Kasumi-1 (cell line): ENCODE results near the gene SRRD.
"Not testable (repeated sequence)": the region's sequence is repeated elsewhere in the genome, so short reads cannot be mapped to it uniquely, and the experiment has no call there.

Experiments
- DNase-seq, 2 experiments: peaks; one replicate each; lab custom pipeline; 2025; lab: John Stamatoyannopoulos, UW

SRRD gene, protein sequence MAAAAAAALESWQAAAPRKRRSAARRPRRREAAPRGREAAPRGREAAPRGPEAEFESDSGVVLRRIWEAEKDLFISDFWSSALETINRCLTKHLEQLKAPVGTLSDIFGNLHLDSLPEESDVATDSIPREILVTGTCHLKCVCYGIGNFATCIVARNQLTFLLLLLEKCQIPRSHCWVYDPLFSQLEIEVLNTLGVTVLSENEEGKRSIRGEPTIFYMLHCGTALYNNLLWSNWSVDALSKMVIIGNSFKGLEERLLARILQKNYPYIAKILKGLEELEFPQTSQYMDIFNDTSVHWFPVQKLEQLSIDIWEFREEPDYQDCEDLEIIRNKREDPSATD

DNA sequence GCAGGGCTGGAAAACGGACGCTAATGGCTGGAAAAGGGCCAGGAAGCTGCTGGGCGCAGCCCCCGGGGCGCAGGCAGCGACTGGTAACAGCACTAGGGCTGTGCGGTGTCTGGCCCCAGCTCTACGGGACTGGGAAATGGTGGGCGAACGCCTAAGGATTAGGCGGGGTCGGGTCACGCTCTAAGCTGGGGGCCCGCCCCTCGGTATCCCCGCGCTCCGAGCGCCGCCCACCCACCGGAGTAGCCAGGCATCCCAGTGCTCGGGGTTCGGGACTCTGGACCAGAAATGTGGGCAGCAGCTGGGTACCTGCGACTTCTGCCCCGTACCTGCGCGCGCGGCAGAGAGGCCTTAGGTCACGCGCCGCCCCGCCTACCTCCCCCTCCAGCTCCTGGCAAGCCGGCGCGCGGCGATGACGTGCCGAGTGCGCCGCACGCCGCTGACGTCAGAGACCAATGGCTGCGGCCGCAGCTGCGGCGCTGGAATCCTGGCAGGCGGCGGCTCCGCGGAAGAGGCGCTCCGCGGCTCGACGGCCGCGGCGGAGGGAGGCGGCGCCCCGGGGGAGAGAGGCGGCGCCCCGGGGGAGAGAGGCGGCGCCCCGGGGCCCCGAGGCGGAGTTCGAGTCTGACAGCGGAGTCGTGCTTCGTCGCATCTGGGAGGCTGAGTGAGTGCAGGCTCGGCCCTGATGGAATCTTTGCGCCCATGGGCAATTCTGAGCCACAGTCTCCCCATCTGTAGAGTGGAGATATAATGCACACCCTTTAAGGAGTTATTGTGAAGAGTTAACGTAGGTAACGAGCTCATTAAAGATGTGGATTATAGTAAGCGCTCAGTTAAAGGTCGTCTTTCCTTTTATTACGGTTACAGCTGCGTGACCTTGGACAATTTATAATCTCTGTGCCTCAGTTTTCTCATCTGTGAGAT lies at the start of gene SRRD, which contains the start of gene HPS4:
Gene SRRD (plus strand): TSS at position 439 of the 921 bp plus-strand sequence. CDS start 14 bp downstream, at position 453.
Gene HPS4 (minus strand): TSS at position 345 of the 921 bp plus-strand sequence. CDS start 2,021 bp downstream, outside the sequence.
- peak; percentile 66 to 79 for DNase-seq

GRCh38 chr22:26435327-26436093 lies 48.2 kb upstream of the SRRD start:
- DNase-seq, result peak; percentile 85 to 90

DNA sequence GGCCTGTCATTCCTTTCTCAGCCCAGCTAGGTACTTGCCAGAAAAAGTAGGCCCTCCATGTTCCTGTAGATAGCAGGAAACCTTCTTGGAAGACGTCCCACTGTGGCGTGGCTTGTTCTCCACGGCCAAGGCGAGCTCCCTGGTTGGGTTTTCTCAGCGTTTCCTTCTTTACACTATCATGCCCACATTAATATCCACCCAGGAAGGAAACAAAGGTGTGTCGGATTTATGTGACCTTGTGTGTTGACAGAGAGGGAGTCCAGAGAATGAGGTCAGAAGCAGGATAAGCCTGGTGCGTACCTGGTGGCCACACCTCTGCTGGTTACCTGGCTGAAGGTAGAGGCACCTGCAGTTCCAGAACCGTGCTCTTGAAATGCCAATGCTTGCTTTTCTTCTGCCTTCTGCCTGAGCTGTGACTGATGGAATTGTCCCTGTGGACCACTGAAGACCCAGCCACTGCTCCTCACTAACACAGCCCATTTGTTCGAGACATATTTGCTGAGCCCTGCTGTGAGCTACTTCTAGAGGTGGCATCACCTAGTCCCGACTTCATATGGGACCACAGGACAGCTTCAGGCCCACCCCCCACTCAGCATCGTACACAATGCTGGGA lies 46.7 kb upstream of the SRRD start:
- DNase-seq, result no peak

GRCh38 chr22:26437694-26438392 lies 45.8 kb upstream of the SRRD start:
- no peak for DNase-seq

DNA sequence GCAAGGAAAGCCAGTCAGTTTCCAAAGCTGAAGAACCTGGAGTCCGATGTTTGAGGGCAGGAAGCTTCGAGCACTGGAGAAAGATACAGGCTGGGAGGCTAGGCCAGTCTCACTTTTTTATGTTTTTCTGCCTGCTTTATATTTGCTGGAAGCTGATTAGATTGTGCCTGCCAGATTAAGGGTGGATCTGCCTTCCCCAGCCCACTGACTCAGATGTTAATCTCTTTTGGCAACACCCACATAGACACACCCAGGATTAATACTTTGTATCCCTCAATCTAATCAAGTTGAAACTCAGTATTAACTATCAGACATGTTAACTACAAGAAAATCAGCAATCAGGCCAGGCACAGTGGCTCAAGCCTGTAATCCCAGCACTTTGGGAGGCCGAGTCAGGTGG lies 44.9 kb upstream of the SRRD start:
- not testable (repeated sequence) for DNase-seq

DNA sequence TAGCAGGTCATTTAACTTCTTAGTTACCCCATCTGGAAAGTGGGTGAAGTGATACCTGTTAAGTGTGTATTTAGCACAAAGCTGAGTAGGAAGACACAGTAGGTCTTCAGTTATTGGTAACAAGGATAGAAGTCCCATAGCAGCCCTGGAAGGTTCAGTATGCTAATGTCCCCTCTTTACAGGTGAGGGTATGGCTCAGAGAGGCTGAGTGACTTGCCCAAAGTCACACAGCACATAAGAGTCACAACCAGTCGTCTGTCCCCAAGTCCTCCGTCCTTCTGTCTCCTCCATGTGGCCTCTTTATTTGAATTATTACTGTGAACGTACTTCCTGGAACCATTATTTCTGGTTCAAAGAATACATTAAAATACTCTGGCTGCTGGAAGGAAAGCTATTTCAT lies 44.1 kb upstream of the SRRD start:
- DNase-seq, result no peak

GRCh38 chr22:26442086-26442756 lies 41.5 kb upstream of the SRRD start:
- no peak for DNase-seq

GRCh38 chr22:26443901-26444690 lies 39.6 kb upstream of the SRRD start:
- no peak for DNase-seq

DNA sequence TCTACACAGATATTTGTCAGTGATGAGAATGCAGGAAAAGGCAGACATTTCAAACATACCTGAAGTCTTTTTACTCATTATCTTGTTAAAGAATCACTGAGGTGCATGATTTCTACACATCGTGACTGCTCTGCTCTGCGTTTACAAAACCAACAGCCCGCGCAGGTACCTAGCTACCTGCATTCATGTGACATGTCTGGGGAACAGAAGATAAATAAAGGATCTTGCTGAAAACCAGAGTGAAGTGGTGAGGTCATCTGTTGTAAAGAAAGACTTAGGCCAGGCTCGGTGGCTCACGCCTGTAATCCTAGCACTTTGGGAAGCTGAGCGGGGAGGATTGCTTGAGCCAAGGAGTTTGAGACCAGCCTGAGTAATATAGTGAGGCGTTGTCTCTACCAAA lies 38.9 kb upstream of the SRRD start:
- DNase-seq, result no peak

DNA sequence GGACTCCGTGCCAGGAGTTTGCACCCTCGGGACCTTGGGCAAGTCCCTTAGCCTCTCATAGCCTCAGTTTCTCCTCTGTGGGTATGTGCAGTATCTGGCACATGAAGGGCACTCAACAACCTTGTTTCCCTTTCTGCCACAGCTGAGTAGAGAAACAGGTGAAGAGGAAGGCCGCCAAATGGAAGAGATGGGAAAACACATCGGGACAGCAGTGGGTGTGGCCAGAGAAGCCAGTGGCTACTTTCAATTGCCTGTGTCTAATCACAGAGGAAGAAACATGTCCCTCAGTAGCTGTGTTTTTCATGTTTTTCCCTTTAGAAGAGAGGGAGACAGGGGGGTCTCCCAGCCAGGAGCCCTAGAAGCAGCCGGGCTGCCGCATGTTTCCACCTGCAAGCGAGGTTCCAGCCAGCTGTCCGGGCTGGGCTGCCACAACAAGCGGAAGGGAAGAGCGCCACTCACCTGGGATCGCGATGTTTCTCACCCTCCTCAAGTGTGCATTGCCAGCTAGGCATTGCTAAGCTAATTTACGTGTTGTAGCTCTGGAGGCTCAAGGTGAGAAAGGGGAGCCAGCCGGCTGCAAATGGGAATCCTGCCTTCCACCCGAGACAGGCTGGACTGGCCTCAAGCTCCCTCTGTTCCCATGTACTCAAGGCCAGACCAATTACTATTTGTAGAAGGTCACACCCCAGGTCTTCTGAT lies 38.0 kb upstream of the SRRD start:
- no peak for DNase-seq

DNA sequence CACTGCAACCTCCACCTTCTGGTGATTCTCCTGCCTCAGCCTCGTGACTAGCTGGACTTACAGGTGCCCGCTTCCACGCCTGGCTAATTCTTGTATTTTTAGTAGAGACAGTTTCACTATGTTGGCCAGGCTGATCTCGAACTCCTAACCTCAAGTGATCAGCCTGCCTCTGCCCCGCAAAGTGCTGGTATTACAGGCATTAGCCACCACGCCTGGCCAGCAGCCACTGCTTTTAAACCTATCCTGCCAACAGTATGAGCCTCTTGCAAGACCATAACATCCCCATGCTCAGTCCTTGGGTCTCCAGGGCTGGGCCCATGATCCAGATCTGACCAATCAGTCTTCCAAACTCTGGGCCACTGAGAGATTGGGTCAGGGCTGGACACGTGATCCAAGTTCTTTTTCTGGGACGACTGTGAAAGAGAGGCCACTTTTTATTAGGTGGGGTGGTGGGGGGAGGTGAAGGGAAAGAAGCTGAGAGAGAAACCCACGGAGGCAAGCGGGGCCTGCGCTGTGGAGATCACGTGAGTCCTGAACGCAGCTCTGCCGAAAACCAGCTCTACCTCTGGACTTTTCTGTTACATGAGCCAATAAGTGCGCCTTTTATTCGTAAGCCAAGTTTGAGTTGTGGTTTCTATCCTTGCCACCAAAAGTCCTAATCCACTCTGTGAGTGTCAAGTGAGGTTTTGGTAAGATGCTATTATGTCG lies 36.7 kb upstream of the SRRD start:
- no peak for DNase-seq

- no peak for DNase-seq
These were observed 35.9 kb upstream of the SRRD start for GRCh38 chr22:26447584-26448329.

- DNase-seq, result no peak
These were observed 35.3 kb upstream of the SRRD start for GRCh38 chr22:26448334-26448733.

DNA sequence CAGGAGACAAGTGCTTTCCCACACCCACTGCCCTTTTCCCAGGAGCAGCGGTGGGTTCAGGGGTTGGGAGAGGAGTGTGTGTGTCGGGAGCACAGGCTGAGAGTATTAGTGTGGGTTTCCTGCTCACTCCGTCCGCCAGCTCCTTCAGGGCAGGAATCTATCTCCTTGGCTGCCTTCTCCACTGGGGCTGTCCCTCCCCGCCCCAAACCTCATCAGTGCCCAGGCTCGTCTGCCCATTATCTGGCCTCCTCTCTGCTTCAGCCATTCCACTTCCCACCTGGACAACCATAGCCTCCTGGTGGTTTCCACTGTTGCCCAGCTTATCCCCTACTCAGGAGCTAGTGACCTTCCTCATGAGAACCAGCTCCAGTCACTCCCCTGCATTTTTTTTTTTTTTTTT lies 34.7 kb upstream of the SRRD start:
- DNase-seq, result no peak

DNA sequence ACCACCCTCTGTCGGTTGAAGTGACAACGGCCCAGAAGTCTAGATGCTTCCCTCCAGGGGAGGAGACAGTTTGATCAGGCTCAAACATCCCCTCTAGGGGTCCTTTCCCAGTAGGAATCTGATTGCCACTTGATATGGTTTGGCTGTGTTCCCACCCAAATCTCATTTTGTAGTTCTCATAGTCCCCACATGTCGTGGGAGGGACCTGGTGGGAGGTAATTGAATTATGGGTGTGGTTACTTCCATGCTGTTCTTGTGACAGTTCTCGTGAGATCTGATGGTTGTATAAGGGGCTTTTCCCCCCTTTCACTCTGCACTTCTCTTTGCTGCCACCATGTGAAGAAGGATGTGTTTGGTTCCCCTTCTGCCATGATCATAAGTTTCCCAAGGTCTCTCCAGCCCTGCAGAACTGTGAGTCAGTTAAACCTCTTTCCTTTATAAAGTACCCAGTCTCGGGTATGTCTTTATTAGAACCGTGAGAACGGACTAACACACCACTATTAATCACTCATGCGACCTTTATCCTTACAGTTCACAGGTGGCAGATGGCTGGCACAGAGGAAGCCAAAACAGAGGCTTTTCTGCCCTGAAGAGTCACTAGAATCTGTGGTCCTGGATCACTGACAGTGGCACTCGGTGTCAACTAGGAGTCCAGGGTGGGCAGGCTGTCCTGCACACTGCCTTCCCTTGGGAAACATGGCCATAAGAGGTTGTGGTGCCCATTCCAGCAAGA lies 33.1 kb upstream of the SRRD start:
- DNase-seq, result no peak

GRCh38 chr22:26452236-26453016 lies 31.3 kb upstream of the SRRD start:
- no peak for DNase-seq
